ENCODE data around the gene RABEP1.

The RABEP1 gene

DNA sequence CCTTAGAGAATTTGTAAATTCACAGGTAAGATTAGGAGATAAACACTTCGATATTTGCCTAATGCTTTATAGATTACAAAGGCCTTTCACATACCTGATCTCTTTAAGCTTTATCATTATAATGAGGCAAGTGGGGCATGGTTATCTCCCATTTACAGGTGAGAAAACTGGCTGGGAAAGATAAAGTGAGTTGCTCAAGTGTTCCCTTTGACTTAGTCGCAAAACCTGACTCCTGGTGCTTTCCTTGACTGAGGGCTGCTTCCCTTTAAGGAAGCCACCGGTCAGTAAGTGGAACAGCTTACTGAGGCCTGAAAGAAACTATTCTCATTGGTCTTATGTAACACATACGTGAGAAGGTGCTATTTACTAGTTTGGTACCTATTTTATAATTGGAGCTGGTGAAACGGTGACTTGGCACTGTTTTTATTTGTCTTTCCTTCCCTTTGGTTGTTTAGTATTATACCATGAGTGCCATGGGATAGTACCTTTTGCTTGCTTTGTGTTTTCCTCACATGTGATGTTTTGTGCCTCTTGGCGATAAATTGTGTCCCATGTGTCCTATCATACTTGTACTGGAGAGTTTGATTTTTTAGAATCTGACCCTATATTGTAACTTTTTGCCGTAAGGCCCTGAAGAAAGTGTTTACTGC is 80.2 kb downstream of the RABEP1 start:
- DNase-seq = no peak

- DNase-seq = no peak
Observed at GRCh38 chr17:5364156-5364555, 82.1 kb downstream of the RABEP1 start.

DNA sequence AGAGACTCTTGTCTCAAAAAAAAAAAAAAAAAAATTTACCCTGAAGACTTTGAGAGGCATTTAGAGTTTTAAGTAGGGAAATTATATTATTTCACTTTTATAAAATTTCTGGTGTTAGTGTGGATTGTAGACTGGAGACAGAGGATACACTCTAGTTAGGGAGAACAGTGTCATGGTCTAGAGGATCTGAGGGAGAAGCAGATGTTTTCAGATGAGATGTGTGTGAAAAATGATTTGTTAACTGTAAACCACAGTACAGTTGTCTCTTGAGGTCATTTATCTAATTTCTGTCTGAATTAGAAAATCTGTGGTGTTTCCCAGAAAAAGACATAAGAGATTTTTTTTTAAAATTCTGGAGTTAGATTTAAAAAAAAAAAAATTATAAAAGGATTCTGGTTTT is 82.6 kb downstream of the RABEP1 start:
- DNase-seq = no peak

DNA sequence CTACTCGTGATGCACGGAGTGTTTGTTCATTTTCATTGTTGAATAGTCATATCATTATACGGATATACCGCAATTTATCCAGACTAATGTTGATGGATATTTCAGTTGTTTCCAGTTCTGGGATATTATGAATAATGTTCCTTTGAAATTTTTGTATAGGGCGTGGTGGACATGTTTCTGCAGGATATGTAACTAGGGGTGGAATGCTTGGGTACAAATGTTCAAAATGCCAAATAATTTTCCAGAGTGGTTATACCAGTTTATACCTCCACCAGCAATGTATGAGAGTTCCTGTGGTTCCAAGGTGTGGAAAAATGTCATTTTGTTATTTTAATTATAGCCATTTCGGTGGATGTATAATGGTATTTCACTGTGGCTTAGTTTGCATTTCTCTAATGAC is 83.7 kb downstream of the RABEP1 start:
- DNase-seq = no peak

- no peak for DNase-seq
Observed at GRCh38 chr17:5370411-5370810, 88.3 kb downstream of the RABEP1 start.

GRCh38 chr17:5373112-5373511 is 91.0 kb downstream of the RABEP1 start:
- DNase-seq = no peak

DNA sequence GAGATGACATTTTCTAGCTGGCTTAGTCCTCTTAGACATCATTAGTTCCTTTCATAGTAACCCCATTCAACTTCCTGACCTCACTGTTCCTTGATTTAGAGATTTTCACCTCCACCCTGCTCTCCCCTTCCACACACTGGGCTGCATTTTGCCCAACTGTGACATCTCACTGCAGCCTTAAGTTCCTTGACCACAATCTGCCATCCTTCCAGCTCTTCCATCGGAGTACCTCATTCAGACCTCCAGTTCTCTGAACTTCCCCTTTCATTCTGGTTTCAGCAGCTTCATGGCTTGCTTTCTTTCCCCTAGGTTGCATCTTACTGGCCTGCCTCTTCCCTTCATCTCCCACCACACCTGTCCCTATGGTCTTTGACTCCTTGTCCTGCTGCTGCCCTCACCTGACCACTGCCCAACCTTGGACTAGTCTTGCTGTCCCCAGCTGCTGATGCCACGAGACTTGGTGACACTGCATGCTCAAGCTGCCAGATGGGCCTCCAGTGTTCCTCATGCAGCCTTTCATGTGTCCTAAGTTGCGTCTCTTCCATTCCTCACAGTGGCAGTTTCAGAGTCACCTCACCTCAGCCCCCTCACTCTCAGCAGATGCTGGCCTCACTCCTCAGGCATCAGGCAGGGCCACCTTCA is 96.6 kb downstream of the RABEP1 start:
- DNase-seq = no peak

DNA sequence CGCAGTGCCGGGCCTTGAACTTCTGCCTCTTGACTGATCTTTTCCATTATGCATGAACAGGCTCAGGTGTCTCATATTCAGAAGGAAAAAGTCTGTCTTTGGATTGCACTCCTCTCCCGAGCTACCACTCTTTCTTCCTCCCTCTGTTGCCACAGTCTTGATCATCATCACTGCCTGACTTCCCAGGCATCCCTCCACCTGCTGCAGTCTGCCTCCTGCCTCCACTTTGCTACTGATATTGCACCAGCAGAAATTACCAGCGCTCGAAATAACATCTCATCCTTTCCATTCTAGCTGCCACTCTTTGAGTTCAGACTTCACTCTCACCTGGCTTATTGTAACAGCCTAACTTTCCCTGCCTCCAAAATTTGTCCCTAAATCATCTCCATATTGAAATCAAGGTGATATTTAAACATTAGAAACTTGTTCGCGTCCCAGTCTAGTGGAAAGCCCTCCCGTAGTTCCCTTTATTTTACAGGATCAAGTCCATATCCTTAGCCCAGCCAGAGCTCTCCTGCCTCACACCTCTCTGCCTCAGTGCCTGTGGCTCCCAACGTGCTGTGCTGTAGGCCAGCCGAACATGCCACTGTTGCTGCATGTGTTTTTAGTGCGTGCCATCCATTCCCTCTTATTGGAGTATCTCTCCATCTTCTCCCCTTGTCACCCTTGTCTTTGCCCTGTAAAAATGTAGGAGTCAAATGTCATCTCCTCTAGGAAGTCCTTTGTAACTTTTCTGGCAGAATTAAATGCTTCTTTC is 97.4 kb downstream of the RABEP1 start:
- no peak for DNase-seq

GRCh38 chr17:5380491-5381135 is 98.5 kb downstream of the RABEP1 start:
- DNase-seq = no peak

- no peak for DNase-seq
Observed at GRCh38 chr17:5381542-5381941, 99.5 kb downstream of the RABEP1 start.

DNA sequence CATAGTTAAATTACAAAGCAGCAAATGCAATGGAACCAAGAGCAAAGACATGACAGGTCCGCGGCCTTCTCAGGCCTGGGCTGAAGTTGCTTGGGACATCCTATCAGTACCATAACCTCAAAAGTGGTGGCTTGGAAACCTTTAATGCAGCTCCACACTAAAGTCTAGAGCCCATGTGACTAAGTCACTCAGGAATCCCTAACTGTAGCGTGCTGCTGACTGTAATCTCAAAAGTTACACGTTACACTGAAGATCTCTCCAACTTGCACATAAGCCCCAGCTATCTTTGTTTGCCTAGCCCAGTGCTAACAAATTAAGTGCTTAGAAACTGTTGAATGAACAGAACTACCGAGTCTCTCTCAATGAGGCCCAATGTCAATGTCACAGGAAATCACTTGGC is 109.6 kb downstream of the RABEP1 start:
- DNase-seq = no peak

DNA sequence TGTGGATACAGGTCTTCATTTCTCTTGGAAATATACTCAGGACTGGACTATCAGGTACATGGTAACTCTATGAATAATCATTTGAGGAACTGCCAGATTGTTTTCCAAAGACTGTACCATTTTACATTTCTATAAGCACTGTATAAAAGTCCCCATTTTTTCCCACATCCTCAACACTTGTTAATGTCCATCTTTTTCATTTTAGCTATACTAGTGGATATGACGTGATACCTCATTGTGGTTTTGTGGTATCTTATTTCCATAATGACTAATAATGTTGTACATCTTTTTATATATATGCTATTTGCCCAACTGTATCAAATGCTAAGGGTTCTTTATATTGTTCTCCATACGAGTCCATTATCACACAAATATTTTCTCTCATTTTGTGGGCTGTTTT is 114.5 kb downstream of the RABEP1 start:
- DNase-seq = no peak

GRCh38 chr17:5399767-5400166 is 117.7 kb downstream of the RABEP1 start:
- no peak for DNase-seq

DNA sequence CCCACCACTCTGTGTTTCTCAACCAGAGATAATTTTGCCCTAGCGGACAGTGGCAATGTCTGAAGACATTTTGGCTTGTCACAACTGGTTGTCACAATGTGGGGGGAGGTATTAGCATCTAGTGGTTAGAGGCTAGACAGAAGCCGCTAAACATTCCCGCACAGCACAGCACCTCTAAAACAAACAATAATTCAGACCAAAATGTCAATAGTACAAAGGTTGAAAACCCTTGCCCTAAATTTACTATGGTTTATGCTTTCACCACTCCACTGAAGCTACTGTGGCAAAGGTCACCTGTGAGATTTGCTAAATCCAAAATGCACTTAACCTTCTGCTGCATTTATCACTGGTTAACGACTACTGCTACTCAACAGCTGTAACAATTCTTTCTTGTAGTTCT is 123.3 kb downstream of the RABEP1 start:
- DNase-seq = no peak

GRCh38 chr17:5408186-5408585 is 126.1 kb downstream of the RABEP1 start:
- no peak for DNase-seq

- no peak for DNase-seq
Observed at GRCh38 chr17:5410594-5411272, 128.6 kb downstream of the RABEP1 start.

GRCh38 chr17:5413682-5414081 is 131.6 kb downstream of the RABEP1 start:
- DNase-seq = no peak

DNA sequence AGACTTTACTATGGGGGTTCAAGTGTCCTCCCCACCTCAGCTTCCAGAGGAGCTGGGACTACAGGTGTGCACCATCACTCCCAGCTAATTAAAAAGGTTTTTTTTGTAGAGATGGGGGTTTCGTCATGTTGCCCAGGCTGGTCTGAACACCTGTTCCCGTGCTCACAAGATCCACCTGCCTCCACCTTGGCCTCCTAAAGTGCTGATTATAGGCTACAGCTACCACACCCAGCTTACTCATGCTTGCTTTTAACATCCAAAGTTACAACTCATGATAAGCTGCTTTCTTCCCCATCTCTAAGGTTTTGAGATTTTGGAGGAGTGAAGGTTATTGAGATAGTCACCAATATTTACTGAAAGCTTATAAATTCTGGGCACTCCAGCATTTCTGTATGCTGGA is 134.8 kb downstream of the RABEP1 start:
- no peak for DNase-seq

GRCh38 chr17:5418858-5419355 is 136.8 kb downstream of the RABEP1 start:
- peak in 1 of 2 experiments; percentile 22 for DNase-seq

GRCh38 chr17:5419356-5419958 is 137.4 kb downstream of the RABEP1 start, which contains the start of gene NUP88:
TSS of gene NUP88 (minus strand) at chr17:5419662. CDS start at chr17:5419650, 12 bp downstream.
- peak; percentile 93 to 98 for DNase-seq

- peak; percentile 83 to 87 for DNase-seq
Observed at GRCh38 chr17:5419959-5420653, 138.0 kb downstream of the RABEP1 start, which contains the start of gene RPAIN. TSS of gene RPAIN (plus strand) at chr17:5420182. CDS start at chr17:5420211, 29 bp downstream.

DNA sequence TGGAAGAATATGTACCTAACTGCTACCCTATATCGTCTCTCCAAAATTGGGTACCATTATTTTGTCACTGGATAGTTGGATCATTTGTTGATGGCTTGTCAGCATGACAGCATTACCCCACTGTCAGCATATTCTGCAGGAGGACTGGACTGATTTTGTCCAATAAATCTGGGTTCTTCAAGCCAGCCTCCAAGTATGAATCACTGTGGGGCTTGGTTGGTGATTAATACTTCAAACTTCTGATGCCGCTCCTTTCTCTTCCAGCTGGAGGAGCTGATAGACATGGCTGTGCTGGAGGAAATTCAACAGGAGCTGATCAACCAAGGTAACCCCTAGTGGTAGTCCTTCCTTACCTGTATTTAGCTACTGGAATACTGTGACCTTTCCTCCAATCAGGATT is 140.4 kb downstream of the RABEP1 start:
- DNase-seq = no peak
